Measurements from ENCODE around the gene CRYAB.
A peak's percentile ranks its signal among the peaks of the same experiment; 100 is the strongest.

The CRYAB gene

GRCh38 chr11:111930472-111930871, 18.9 kb upstream of the CRYAB start:
- no peaks in the 10 kb centered on the region for H3K9me3 ChIP-seq (ENCODE audit: insufficient read depth, low read length, severe bottlenecking)
- ATAC-seq (ENCODE audit: insufficient read depth, low read depth) (no peak), DNase-seq (no peak)
- no peak overlapping the region for H2AFZ ChIP-seq (ENCODE audit: low read depth, low read length)
- H3K4me2 ChIP-seq (ENCODE audit: insufficient read depth, low read length) = no peak overlapping the region
- no peaks in the 10 kb centered on the region for H3K27me3 ChIP-seq (ENCODE audit: insufficient read depth, low read length, poor library complexity)
- no peaks in the 10 kb centered on the region for H3K79me2 ChIP-seq (ENCODE audit: insufficient read depth, low read length)
- no peak overlapping the region for H3K27ac ChIP-seq (ENCODE audit: low read length)
- H3K36me3 ChIP-seq (ENCODE audit: insufficient read depth, low read length) = no peaks in the 10 kb centered on the region
- H4K20me1 ChIP-seq (ENCODE audit: insufficient read depth, low read length) = no peaks in the 10 kb centered on the region
- H3K4me3 ChIP-seq (ENCODE audit: low read depth in 1 of 2, low read length in 2 of 2) = no peak overlapping the region
- TF ChIP-seq, protein P1, sequence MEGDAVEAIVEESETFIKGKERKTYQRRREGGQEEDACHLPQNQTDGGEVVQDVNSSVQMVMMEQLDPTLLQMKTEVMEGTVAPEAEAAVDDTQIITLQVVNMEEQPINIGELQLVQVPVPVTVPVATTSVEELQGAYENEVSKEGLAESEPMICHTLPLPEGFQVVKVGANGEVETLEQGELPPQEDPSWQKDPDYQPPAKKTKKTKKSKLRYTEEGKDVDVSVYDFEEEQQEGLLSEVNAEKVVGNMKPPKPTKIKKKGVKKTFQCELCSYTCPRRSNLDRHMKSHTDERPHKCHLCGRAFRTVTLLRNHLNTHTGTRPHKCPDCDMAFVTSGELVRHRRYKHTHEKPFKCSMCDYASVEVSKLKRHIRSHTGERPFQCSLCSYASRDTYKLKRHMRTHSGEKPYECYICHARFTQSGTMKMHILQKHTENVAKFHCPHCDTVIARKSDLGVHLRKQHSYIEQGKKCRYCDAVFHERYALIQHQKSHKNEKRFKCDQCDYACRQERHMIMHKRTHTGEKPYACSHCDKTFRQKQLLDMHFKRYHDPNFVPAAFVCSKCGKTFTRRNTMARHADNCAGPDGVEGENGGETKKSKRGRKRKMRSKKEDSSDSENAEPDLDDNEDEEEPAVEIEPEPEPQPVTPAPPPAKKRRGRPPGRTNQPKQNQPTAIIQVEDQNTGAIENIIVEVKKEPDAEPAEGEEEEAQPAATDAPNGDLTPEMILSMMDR (IDR thresholded peaks at IDR 0.05; ENCODE audit: borderline replicate concordance, extremely low read depth, low read length, poor library complexity, severe bottlenecking) = no peak
- TF ChIP-seq EZH2 (IDR thresholded peaks at IDR 0.05; ENCODE audit: borderline replicate concordance, low read depth, low read length, severe bottlenecking) = no peak
- H3K4me1 ChIP-seq (ENCODE audit: insufficient read depth, low read length) = peaks cover 29% of the 10 kb centered on the region
- H3K9ac ChIP-seq (ENCODE audit: low read depth, low read length) = no peak overlapping the region

- TF ChIP-seq, protein P1 (IDR thresholded peaks at IDR 0.05; ENCODE audit: borderline replicate concordance, extremely low read depth, low read length, poor library complexity, severe bottlenecking) = no peak
- TF ChIP-seq EZH2 (IDR thresholded peaks at IDR 0.05; ENCODE audit: borderline replicate concordance, low read depth, low read length, severe bottlenecking) = no peak
Observed at GRCh38 chr11:111926505-111927391, 15.2 kb upstream of the CRYAB start.

DNA sequence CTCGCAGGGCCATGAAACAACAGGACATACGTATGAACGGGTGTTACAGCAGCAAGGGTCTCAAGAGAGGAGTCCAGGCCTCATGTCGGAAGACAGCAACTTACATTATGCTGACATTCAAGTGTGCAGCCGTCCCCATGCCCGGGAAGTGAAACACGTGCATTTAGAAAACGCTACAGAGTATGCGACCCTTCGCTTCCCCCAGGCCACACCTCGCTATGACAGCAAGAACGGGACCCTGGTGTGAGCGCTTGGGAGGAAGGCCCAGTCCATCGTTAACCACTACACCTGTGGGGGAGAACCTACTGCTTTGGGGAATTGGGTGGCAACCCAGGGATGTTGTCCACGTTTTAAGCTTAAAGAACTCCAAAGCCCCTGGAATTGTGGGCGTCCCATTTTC, 14.4 kb upstream of the CRYAB start:
- peaks cover 20% of the 10 kb centered on the region for H3K4me1 ChIP-seq (ENCODE audit: insufficient read depth, low read length)

More at GRCh38 chr11:111926505-111927391, 15.2 kb upstream of the CRYAB start:
- Histone ChIP-seq H3K9ac (ENCODE audit: low read depth, low read length) (peak overlapping the region; percentile 62), H3K27ac (ENCODE audit: low read length) (peak overlapping the region; percentile 96), H3K36me3 (ENCODE audit: insufficient read depth, low read length) (no peaks in the 10 kb centered on the region), H3K27me3 (ENCODE audit: insufficient read depth, low read length, poor library complexity) (no peaks in the 10 kb centered on the region), H2AFZ (ENCODE audit: low read depth, low read length) (peak overlapping the region; percentile 99), H3K4me3 (ENCODE audit: low read depth in 1 of 2, low read length in 2 of 2) (peak overlapping the region; percentile 36 to 88; a peak in 3 of 4 replicates), H3K79me2 (ENCODE audit: insufficient read depth, low read length) (no peaks in the 10 kb centered on the region), H3K4me1 (ENCODE audit: insufficient read depth, low read length) (peaks cover 23% of the 10 kb centered on the region), H4K20me1 (ENCODE audit: insufficient read depth, low read length) (no peaks in the 10 kb centered on the region), H3K9me3 (ENCODE audit: insufficient read depth, low read length, severe bottlenecking) (no peaks in the 10 kb centered on the region), H3K4me2 (ENCODE audit: insufficient read depth, low read length) (peak overlapping the region; percentile 100)
- ATAC-seq (ENCODE audit: insufficient read depth, low read depth) (peak; percentile 88), DNase-seq (peak; percentile 98)

More for the DNA sequence above, 14.4 kb upstream of the CRYAB start:
- H3K9me3 ChIP-seq (ENCODE audit: insufficient read depth, low read length, severe bottlenecking) = no peaks in the 10 kb centered on the region
- H4K20me1 ChIP-seq (ENCODE audit: insufficient read depth, low read length) = no peaks in the 10 kb centered on the region
- DNase-seq (no peak), ATAC-seq (ENCODE audit: insufficient read depth, low read depth) (no peak)
- peak overlapping the region; percentile 96 for H3K27ac ChIP-seq (ENCODE audit: low read length)
- TF ChIP-seq EZH2 (IDR thresholded peaks at IDR 0.05; ENCODE audit: borderline replicate concordance, low read depth, low read length, severe bottlenecking) = no peak
- TF ChIP-seq, protein P1 (IDR thresholded peaks at IDR 0.05; ENCODE audit: borderline replicate concordance, extremely low read depth, low read length, poor library complexity, severe bottlenecking) = no peak
- peak overlapping the region in 1 of 2 experiments; percentile 58; a peak in 2 of 4 replicates for H3K4me3 ChIP-seq (ENCODE audit: low read depth in 1 of 2, low read length in 2 of 2)
- H3K36me3 ChIP-seq (ENCODE audit: insufficient read depth, low read length) = no peaks in the 10 kb centered on the region
- no peaks in the 10 kb centered on the region for H3K27me3 ChIP-seq (ENCODE audit: insufficient read depth, low read length, poor library complexity)
- peak overlapping the region; percentile 88 for H2AFZ ChIP-seq (ENCODE audit: low read depth, low read length)
- peak overlapping the region; percentile 100 for H3K4me2 ChIP-seq (ENCODE audit: insufficient read depth, low read length)
- H3K9ac ChIP-seq (ENCODE audit: low read depth, low read length) = peak overlapping the region; percentile 62
- H3K79me2 ChIP-seq (ENCODE audit: insufficient read depth, low read length) = no peaks in the 10 kb centered on the region

Data from DND-41 (cell line).